ENCODE data around the gene OR9G1. TPM values are rescaled to one million over a fixed set of nuclear protein-coding genes. Genes with fewer than 3 reads are reported as not detected.

The OR9G1 gene, protein sequence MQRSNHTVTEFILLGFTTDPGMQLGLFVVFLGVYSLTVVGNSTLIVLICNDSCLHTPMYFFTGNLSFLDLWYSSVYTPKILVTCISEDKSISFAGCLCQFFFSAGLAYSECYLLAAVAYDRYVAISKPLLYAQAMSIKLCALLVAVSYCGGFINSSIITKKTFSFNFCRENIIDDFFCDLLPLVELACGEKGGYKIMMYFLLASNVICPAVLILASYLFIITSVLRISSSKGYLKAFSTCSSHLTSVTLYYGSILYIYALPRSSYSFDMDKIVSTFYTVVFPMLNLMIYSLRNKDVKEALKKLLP
- total RNA-seq: not detected

DNA sequence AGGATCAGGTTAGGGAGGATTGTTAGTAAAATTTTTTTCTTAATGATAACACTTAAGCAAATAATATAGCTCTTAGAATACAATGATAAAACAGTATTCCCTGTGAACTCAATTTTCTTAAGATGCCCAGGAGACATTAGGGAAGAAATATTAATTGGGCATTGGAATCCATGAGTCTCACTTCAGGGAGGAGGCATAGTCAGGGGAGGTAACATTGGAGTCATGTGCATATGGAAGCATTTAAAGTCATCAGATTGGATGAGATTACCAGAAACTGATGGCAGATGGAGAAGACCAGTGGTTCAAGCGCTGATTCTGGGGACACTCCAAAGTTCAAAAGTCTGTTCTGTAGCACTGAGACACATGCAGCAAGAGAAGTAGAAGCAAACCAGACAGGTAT lies at the start of gene OR9G1:
TSS of gene OR9G1 (plus strand) at position 301 of the 400 bp plus-strand sequence. CDS start 1,293 bp downstream, outside the sequence.
- no peak for DNase-seq (ENCODE audit: extremely low spot score)
- WGBS: 83% methylated on average over 1 of the region's 1 CpG
- intact Hi-C loops (cut with DNase I): no loop called here

DNA sequence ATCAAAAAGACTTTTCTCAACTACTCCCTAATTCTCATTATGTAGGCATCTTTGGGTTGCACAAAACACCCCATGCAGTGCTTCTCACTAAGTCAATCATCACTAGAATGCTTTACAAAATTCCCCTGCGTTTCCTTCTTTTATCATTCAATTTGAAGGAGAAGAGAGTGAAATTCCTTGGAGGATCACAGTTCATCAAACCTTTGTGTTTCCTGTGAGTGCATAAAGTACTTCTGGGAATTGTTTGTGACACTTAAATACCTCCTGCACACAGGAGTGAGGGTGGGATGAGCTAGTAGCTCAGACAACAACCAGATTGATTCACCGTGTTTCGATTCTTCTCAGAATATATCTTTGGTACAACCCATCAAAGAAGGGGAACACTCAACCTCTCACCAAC lies 39.1 kb upstream of the OR9G1 start:
- WGBS: 16% methylated on average over 3 of the region's 3 CpGs
- intact Hi-C loops (cut with DNase I): no loop called here

More for the DNA sequence above, at the start of gene OR9G1:
- Histone ChIP-seq H3K36me3 (no peaks in the 10 kb centered on the region), H3K27me3 (no peaks in the 10 kb centered on the region), H3K4me1 (no peaks in the 10 kb centered on the region), H3K4me3 (no peak within 1 kb of the TSS), H3K9me3 (no peaks in the 10 kb centered on the region), H3K27ac (replicated peaks in 1 of 4) (no peak within 1 kb of the TSS)
- TF ChIP-seq, protein P1, sequence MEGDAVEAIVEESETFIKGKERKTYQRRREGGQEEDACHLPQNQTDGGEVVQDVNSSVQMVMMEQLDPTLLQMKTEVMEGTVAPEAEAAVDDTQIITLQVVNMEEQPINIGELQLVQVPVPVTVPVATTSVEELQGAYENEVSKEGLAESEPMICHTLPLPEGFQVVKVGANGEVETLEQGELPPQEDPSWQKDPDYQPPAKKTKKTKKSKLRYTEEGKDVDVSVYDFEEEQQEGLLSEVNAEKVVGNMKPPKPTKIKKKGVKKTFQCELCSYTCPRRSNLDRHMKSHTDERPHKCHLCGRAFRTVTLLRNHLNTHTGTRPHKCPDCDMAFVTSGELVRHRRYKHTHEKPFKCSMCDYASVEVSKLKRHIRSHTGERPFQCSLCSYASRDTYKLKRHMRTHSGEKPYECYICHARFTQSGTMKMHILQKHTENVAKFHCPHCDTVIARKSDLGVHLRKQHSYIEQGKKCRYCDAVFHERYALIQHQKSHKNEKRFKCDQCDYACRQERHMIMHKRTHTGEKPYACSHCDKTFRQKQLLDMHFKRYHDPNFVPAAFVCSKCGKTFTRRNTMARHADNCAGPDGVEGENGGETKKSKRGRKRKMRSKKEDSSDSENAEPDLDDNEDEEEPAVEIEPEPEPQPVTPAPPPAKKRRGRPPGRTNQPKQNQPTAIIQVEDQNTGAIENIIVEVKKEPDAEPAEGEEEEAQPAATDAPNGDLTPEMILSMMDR (IDR thresholded peaks at IDR 0.05): no peak
- TF ChIP-seq POLR2AphosphoS5 (IDR thresholded peaks at IDR 0.05) (no peak), EP300 (IDR thresholded peaks at IDR 0.05) (no peak), POLR2A (IDR thresholded peaks at IDR 0.05; ENCODE audit: low read depth) (no peak)

DNA sequence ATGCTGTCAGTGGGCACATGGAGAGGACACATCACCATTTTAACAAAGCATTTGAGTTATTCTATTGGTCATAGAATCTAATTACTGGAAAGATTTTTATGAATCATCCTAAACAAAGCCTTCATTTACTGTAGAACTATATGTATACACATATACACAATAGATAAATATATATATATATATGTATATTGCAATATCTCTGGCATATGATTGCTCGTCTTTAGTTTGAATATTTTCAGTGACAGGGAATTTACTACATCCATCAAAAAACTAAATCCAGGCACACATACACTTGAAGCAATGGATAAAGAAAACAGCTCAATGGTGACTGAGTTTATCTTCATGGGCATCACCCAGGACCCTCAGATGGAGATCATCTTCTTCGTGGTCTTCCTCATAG lies 35.5 kb upstream of the OR9G1 start, which contains the start of gene OR5AR1:
TSS of gene OR5AR1 (plus strand) at position 301 of the 400 bp plus-strand sequence. CDS start at position 301, 0 bp downstream.
- no peaks in the 10 kb centered on the region for H3K27me3 ChIP-seq
- H3K27ac ChIP-seq (replicated peaks in 1 of 4): no peak within 1 kb of the TSS
- intact Hi-C loops (cut with DNase I): no loop called here
- WGBS: 82% methylated on average over 2 of the region's 2 CpGs
- no peak for DNase-seq (ENCODE audit: extremely low spot score)
- TF ChIP-seq EP300 (IDR thresholded peaks at IDR 0.05) (no peak), POLR2AphosphoS5 (IDR thresholded peaks at IDR 0.05) (no peak), POLR2A (IDR thresholded peaks at IDR 0.05; ENCODE audit: low read depth) (no peak)
- TF ChIP-seq, protein P1 (IDR thresholded peaks at IDR 0.05): no peak
- no peak within 1 kb of the TSS for H3K4me3 ChIP-seq
- no peaks in the 10 kb centered on the region for H3K36me3 ChIP-seq
- H3K4me1 ChIP-seq: no peaks in the 10 kb centered on the region
- no peaks in the 10 kb centered on the region for H3K9me3 ChIP-seq

More for the DNA sequence above, 39.1 kb upstream of the OR9G1 start:
- Histone ChIP-seq H3K27me3 (no peaks in the 10 kb centered on the region), H3K36me3 (no peaks in the 10 kb centered on the region), H3K4me3 (no peak overlapping the region), H3K9me3 (no peaks in the 10 kb centered on the region), H3K27ac (replicated peaks in 1 of 4) (no peak overlapping the region), H3K4me1 (no peaks in the 10 kb centered on the region)
- TF ChIP-seq EP300 (IDR thresholded peaks at IDR 0.05) (no peak), POLR2A (IDR thresholded peaks at IDR 0.05; ENCODE audit: low read depth) (no peak), POLR2AphosphoS5 (IDR thresholded peaks at IDR 0.05) (no peak)
- TF ChIP-seq, protein P1 (IDR thresholded peaks at IDR 0.05): no peak
- DNase-seq (ENCODE audit: extremely low spot score): no peak

DNA sequence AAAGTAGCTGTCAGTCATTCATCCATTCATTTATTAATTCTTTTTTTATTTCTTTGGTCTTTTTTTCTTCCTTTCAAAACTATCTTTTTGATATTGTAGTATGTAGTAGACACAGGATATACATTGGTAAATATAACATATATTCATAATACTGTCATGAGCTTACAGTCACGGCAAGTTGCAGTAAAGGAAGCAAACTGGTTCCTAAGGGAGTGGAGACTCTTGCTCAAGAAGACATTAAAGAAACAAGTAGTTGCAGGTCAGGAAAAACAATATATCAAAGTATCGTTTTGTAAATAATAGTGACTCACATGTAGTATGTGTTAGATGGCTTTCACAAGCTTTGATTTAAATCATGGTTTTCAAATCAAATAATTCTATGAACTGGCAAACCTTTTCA lies 27.9 kb upstream of the OR9G1 start:
- Histone ChIP-seq H3K36me3 (no peaks in the 10 kb centered on the region), H3K4me3 (no peak overlapping the region), H3K9me3 (no peaks in the 10 kb centered on the region), H3K4me1 (no peaks in the 10 kb centered on the region), H3K27ac (replicated peaks in 1 of 4) (no peak overlapping the region), H3K27me3 (no peaks in the 10 kb centered on the region)
- no peak for TF ChIP-seq POLR2AphosphoS5 (IDR thresholded peaks at IDR 0.05)
- TF ChIP-seq, protein P1 (IDR thresholded peaks at IDR 0.05): no peak
- TF ChIP-seq EP300 (IDR thresholded peaks at IDR 0.05): no peak
- TF ChIP-seq POLR2A (IDR thresholded peaks at IDR 0.05; ENCODE audit: low read depth): no peak
- intact Hi-C loops (cut with DNase I): no loop called here
- no peak for DNase-seq (ENCODE audit: extremely low spot score)
- 76% methylated on average over 2 of the region's 2 CpGs for WGBS
